ENCODE data around the gene AGAP3.

GRCh38 chr7:151118108-151119054 lies 32.1 kb downstream of the AGAP3 start:
- TF ChIP-seq CTCF (IDR thresholded peaks at IDR 0.05; ENCODE audit: insufficient read depth, low read depth, low read length) (no peak), EZH2 (IDR thresholded peaks at IDR 0.05; ENCODE audit: insufficient read depth, low read length) (no peak)

Measured in astrocyte (in vitro differentiated cells and primary cell).